ENCODE measurements around the gene KRTAP2-3. TPM values are rescaled to one million over a fixed set of nuclear protein-coding genes. Genes with fewer than 3 reads are reported as not detected.
"Not testable (repeated sequence)": the region's sequence is repeated elsewhere in the genome, so short reads cannot be mapped to it uniquely, and the experiment has no call there.

The KRTAP2-3 gene
- total RNA-seq, 3 donors from 2014 or later = not detected

- intact Hi-C loops (cut with DNase I; ENCODE audit: low total_unique reads) = no loop called here
- H3K4me1 ChIP-seq = no peaks in the 10 kb centered on the region
- no peak for TF ChIP-seq POLR2AphosphoS5 (IDR thresholded peaks at IDR 0.05)
- no peak for TF ChIP-seq POLR2A (IDR thresholded peaks at IDR 0.05)
- TF ChIP-seq CTCF (IDR thresholded peaks at IDR 0.05) = no peak
- no peaks in the 10 kb centered on the region for H3K36me3 ChIP-seq
- H3K4me3 ChIP-seq = no peak overlapping the region
- no peak for DNase-seq (ENCODE audit: low spot score in 2 of 2)
- H3K27ac ChIP-seq = no peak overlapping the region
- no peaks in the 10 kb centered on the region for H3K27me3 ChIP-seq
- H3K9me3 ChIP-seq = no peaks in the 10 kb centered on the region
Observed at GRCh38 chr17:41067281-41067680, 7.4 kb upstream of the KRTAP2-3 start.

GRCh38 chr17:41065829-41066624 lies 6.1 kb upstream of the KRTAP2-3 start, which contains the start of gene KRTAP2-4:
KRTAP2-4 (minus strand) TSS chr17:41065879; CDS start chr17:41065845, 34 bp downstream.
- H3K4me1 ChIP-seq = no peaks in the 10 kb centered on the region
- H3K27me3 ChIP-seq = no peaks in the 10 kb centered on the region
- H3K9me3 ChIP-seq = no peaks in the 10 kb centered on the region
- H3K36me3 ChIP-seq = no peaks in the 10 kb centered on the region
- TF ChIP-seq POLR2A (IDR thresholded peaks at IDR 0.05) (no peak), POLR2AphosphoS5 (IDR thresholded peaks at IDR 0.05) (no peak), CTCF (IDR thresholded peaks at IDR 0.05) (no peak)
- H3K27ac ChIP-seq = no peak within 1 kb of the TSS
- H3K4me3 ChIP-seq = no peak within 1 kb of the TSS
- no peak for DNase-seq (ENCODE audit: low spot score in 2 of 2)
- intact Hi-C loops (cut with DNase I; ENCODE audit: low total_unique reads) = no loop called here

GRCh38 chr17:41065016-41065689 lies 5.2 kb upstream of the KRTAP2-3 start:
- H3K9me3 ChIP-seq; intact Hi-C loops (cut with DNase I; ENCODE audit: low total_unique reads); H3K36me3 ChIP-seq: not testable (repeated sequence)

GRCh38 chr17:41064301-41064700 lies 4.4 kb upstream of the KRTAP2-3 start:
- no peaks in the 10 kb centered on the region for H3K4me1 ChIP-seq
- intact Hi-C loops (cut with DNase I; ENCODE audit: low total_unique reads) = no loop called here

More at GRCh38 chr17:41065016-41065689, 5.2 kb upstream of the KRTAP2-3 start:
- H3K27ac ChIP-seq; H3K27me3 ChIP-seq; H3K4me3 ChIP-seq; H3K4me1 ChIP-seq; DNase-seq (ENCODE audit: low spot score in 2 of 2): not testable (repeated sequence)

GRCh38 chr17:41063449-41063848 lies 3.5 kb upstream of the KRTAP2-3 start:
- H3K4me3 ChIP-seq = no peak overlapping the region
- H3K27me3 ChIP-seq = no peaks in the 10 kb centered on the region
- H3K9me3 ChIP-seq = no peaks in the 10 kb centered on the region
- no peaks in the 10 kb centered on the region for H3K4me1 ChIP-seq
- no peak for DNase-seq (ENCODE audit: low spot score in 2 of 2)
- intact Hi-C loops (cut with DNase I; ENCODE audit: low total_unique reads) = no loop called here
- TF ChIP-seq CTCF (IDR thresholded peaks at IDR 0.05) (no peak), POLR2A (IDR thresholded peaks at IDR 0.05) (no peak), POLR2AphosphoS5 (IDR thresholded peaks at IDR 0.05) (no peak)
- no peak overlapping the region for H3K27ac ChIP-seq
- no peaks in the 10 kb centered on the region for H3K36me3 ChIP-seq

More at GRCh38 chr17:41064301-41064700, 4.4 kb upstream of the KRTAP2-3 start:
- Histone ChIP-seq H3K27me3 (no peaks in the 10 kb centered on the region), H3K9me3 (no peaks in the 10 kb centered on the region), H3K4me3 (no peak overlapping the region), H3K27ac (no peak overlapping the region), H3K36me3 (no peaks in the 10 kb centered on the region)
- no peak for DNase-seq (ENCODE audit: low spot score in 2 of 2)
- no peak for TF ChIP-seq POLR2A (IDR thresholded peaks at IDR 0.05)
- TF ChIP-seq CTCF (IDR thresholded peaks at IDR 0.05) = no peak
- no peak for TF ChIP-seq POLR2AphosphoS5 (IDR thresholded peaks at IDR 0.05)
